ENCODE data around the gene PPARD. TPM values are rescaled to one million over a fixed set of nuclear protein-coding genes. Genes with fewer than 3 reads are reported as not detected.

PPARD gene
- total RNA-seq, 1 experiment from 2014 or later: 13.8 TPM

- Histone ChIP-seq H3K4me3 (ENCODE audit: low read depth, low read length, poor library complexity, severe bottlenecking) (no peak overlapping the region), H3K4me1 (ENCODE audit: insufficient read depth, low read length, poor library complexity, severe bottlenecking) (no peaks in the 10 kb centered on the region), H3K9me3 (ENCODE audit: low read depth, low read length, poor library complexity, severe bottlenecking) (no peaks in the 10 kb centered on the region), H3K27ac (ENCODE audit: low read depth, low read length, poor library complexity, severe bottlenecking) (no peak overlapping the region), H3K36me3 (ENCODE audit: insufficient read depth, low read length, poor library complexity, severe bottlenecking) (no peaks in the 10 kb centered on the region), H3K27me3 (replicated peaks; ENCODE audit: insufficient read depth, low read depth, low read length, poor library complexity) (peaks cover 5% of the 10 kb centered on the region)
- ChIA-PET CTCF (no interaction called here), POLR2A (ENCODE audit: low non-redundant PET) (no interaction called here)
- DNase-seq (ENCODE audit: low spot score): no peak
- TF ChIP-seq CTCF (conservative IDR thresholded peaks at IDR 0.05; ENCODE audit: low read depth, low read length) (no peak), EZH2 (IDR thresholded peaks at IDR 0.05; ENCODE audit: borderline replicate concordance, low read depth, low read length, poor library complexity, severe bottlenecking) (no peak)
- BruUV-seq (replicated peaks): no TSS peak
- intact Hi-C loops (cut with micrococcal nuclease; ENCODE audit: unreplicated experiment): no loop called here
These were observed 30.8 kb upstream of the PPARD start for GRCh38 chr6:35311390-35312075.

GRCh38 chr6:35312076-35312800 is 30.1 kb upstream of the PPARD start:
- no peaks in the 10 kb centered on the region for H3K4me1 ChIP-seq (ENCODE audit: insufficient read depth, low read length, poor library complexity, severe bottlenecking)
- CTCF ChIA-PET: no interaction called here
- peaks cover 12% of the 10 kb centered on the region for H3K27me3 ChIP-seq (replicated peaks; ENCODE audit: insufficient read depth, low read depth, low read length, poor library complexity)
- no peak for TF ChIP-seq EZH2 (IDR thresholded peaks at IDR 0.05; ENCODE audit: borderline replicate concordance, low read depth, low read length, poor library complexity, severe bottlenecking)
- no peak for TF ChIP-seq CTCF (conservative IDR thresholded peaks at IDR 0.05; ENCODE audit: low read depth, low read length)
- no peaks in the 10 kb centered on the region for H3K9me3 ChIP-seq (ENCODE audit: low read depth, low read length, poor library complexity, severe bottlenecking)
- no peak overlapping the region for H3K4me3 ChIP-seq (ENCODE audit: low read depth, low read length, poor library complexity, severe bottlenecking)
- no peaks in the 10 kb centered on the region for H3K36me3 ChIP-seq (ENCODE audit: insufficient read depth, low read length, poor library complexity, severe bottlenecking)
- no peak for DNase-seq (ENCODE audit: low spot score)
- POLR2A ChIA-PET (ENCODE audit: low non-redundant PET): interaction anchor here (0.6 kb wide), 1 partner anchor 423 kb away, joined by 3 read pairs; no protein-coding TSS in a partner anchor
- intact Hi-C loops (cut with micrococcal nuclease; ENCODE audit: unreplicated experiment): no loop called here
- no TSS peak for BruUV-seq (replicated peaks)
- no peak overlapping the region for H3K27ac ChIP-seq (ENCODE audit: low read depth, low read length, poor library complexity, severe bottlenecking)

- H3K36me3 ChIP-seq (ENCODE audit: insufficient read depth, low read length, poor library complexity, severe bottlenecking): no peaks in the 10 kb centered on the region
- intact Hi-C loops (cut with micrococcal nuclease; ENCODE audit: unreplicated experiment): no loop called here
- no peaks in the 10 kb centered on the region for H3K9me3 ChIP-seq (ENCODE audit: low read depth, low read length, poor library complexity, severe bottlenecking)
- ChIA-PET CTCF (no interaction called here), POLR2A (ENCODE audit: low non-redundant PET) (interaction anchor here (0.6 kb wide), 1 partner anchor 423 kb away, joined by 3 read pairs; no protein-coding TSS in a partner anchor)
- no TSS peak for BruUV-seq (replicated peaks)
- DNase-seq (ENCODE audit: low spot score): no peak
- no peak overlapping the region for H3K27ac ChIP-seq (ENCODE audit: low read depth, low read length, poor library complexity, severe bottlenecking)
- no peaks in the 10 kb centered on the region for H3K4me1 ChIP-seq (ENCODE audit: insufficient read depth, low read length, poor library complexity, severe bottlenecking)
- H3K27me3 ChIP-seq (replicated peaks; ENCODE audit: insufficient read depth, low read depth, low read length, poor library complexity): peaks cover 18% of the 10 kb centered on the region
- no peak for TF ChIP-seq CTCF (conservative IDR thresholded peaks at IDR 0.05; ENCODE audit: low read depth, low read length)
- TF ChIP-seq EZH2 (IDR thresholded peaks at IDR 0.05; ENCODE audit: borderline replicate concordance, low read depth, low read length, poor library complexity, severe bottlenecking): no peak
- H3K4me3 ChIP-seq (ENCODE audit: low read depth, low read length, poor library complexity, severe bottlenecking): no peak overlapping the region
These were observed 29.6 kb upstream of the PPARD start for GRCh38 chr6:35312807-35313206.

All from A673 (cell line).